GM12801 (cell line): Measurements from ENCODE around the gene PITRM1.

ENCODE experiments used
- CTCF ChIP-seq: IDR thresholded peaks from one replicate; pipeline ENCODE4 v1.5.1; 2011; ENCODE audit warnings: control low read depth; ENCODE audit not compliant: insufficient read length; ENCODE audit errors: extremely low read depth

Gene PITRM1, protein sequence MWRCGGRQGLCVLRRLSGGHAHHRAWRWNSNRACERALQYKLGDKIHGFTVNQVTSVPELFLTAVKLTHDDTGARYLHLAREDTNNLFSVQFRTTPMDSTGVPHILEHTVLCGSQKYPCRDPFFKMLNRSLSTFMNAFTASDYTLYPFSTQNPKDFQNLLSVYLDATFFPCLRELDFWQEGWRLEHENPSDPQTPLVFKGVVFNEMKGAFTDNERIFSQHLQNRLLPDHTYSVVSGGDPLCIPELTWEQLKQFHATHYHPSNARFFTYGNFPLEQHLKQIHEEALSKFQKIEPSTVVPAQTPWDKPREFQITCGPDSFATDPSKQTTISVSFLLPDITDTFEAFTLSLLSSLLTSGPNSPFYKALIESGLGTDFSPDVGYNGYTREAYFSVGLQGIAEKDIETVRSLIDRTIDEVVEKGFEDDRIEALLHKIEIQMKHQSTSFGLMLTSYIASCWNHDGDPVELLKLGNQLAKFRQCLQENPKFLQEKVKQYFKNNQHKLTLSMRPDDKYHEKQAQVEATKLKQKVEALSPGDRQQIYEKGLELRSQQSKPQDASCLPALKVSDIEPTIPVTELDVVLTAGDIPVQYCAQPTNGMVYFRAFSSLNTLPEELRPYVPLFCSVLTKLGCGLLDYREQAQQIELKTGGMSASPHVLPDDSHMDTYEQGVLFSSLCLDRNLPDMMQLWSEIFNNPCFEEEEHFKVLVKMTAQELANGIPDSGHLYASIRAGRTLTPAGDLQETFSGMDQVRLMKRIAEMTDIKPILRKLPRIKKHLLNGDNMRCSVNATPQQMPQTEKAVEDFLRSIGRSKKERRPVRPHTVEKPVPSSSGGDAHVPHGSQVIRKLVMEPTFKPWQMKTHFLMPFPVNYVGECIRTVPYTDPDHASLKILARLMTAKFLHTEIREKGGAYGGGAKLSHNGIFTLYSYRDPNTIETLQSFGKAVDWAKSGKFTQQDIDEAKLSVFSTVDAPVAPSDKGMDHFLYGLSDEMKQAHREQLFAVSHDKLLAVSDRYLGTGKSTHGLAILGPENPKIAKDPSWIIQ

DNA sequence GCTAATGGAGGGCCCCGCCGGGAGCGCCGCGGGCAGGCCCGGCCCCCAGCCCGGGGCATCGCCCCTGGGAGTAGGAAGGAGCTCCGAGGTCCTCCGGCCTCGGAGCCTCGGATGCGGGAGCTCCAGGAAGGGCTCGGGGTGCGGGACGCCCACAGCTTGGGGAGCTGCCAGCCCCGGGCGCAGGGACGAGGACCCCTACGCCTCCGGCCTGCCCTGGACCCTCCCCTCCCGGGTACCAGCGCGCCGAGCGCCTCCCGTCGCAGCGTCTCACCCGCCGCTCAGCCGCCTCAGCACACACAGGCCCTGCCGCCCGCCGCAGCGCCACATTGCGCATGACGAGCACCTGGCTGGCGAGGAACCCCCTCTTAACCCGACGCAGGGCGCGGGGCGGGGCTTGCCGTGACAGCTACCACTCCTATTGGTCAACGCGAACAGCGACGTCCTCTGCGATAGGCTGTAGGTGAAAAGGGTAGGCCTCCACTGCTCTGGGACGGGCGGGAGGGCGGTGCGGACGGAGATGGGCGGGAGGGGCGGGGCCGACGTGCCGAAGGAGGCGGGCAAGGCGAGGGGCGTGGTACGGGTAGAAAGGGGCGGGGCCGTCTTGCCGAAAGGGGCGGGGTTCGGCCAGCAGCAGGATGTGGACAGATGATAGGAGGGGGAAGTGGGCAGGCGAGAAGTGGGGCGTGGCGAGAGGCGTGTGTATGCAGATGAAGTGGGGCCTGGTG is at the start of gene PITRM1:
Gene PITRM1, minus strand, starts transcription at position 337 of the 725 bp plus-strand sequence. Its CDS starts 10 bp downstream, at position 327.
- TF ChIP-seq CTCF: no peak

DNA sequence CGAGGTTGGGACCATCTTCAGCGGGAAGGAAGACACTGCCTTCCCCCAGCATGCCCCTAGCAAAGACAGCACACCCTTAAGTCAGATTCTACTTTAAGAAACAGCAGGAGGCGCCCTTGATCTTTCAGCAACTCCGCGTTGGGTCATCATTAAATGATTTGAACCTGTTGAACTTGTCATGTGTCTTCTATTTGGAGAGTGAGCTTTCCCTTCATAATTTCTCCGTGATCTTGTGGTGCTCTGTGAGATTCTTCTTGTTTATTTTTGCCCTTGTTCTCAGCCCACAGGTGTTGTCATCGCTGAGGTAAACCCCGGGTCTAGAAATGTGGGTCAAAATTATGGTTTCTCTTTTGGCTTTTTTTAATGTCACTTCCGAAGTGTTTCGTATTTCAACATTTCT is 49.5 kb upstream of the PITRM1 start:
- TF ChIP-seq CTCF: no peak

- TF ChIP-seq CTCF: no peak
These were observed 48.3 kb upstream of the PITRM1 start for GRCh38 chr10:3220853-3221252.

- TF ChIP-seq CTCF: no peak
These were observed 45.3 kb upstream of the PITRM1 start for GRCh38 chr10:3217853-3218252.

- no peak for TF ChIP-seq CTCF
These were observed 44.7 kb upstream of the PITRM1 start for GRCh38 chr10:3217301-3217700.

GRCh38 chr10:3215153-3215775 is 42.7 kb upstream of the PITRM1 start:
- no peak for TF ChIP-seq CTCF
